ENCODE data around the gene TMEM126A.

DNA sequence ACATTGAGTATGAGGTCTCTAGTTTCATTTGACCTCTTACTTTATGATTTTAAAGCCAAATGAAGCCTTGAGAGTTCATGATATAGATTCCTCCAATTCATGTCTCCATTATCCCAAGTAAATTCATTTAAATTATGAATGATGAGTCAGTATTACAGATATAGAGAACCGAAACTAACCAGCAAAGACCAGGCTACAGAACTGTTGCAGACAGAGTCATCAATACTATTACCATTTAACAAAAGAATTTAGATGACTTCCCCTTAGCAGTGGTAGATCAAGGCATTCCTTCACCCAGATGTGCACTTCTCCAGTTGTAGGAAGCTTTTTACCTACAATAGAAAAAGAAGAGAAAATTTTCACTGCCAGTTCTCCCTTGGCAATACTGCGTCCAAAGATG lies 50.0 kb downstream of the TMEM126A start:
- TF ChIP-seq POLR2A (IDR thresholded peaks at IDR 0.05; ENCODE audit: low read length): no peak
- no peak for TF ChIP-seq GATA1 (IDR thresholded peaks at IDR 0.05; ENCODE audit: low read depth, low read length)

Data from erythroblast (primary cell).